ENCODE results near the gene L1TD1. TPM values are rescaled to one million over a fixed set of nuclear protein-coding genes. Genes with fewer than 3 reads are reported as not detected.
"Not testable (repeated sequence)": the region's sequence is repeated elsewhere in the genome, so short reads cannot be mapped to it uniquely, and the experiment has no call there.

The L1TD1 gene
- under 1 TPM in 1 of 4 donors, not detected in 3; 0.13 TPM for total RNA-seq

- no peak for TF ChIP-seq CTCF (IDR thresholded peaks at IDR 0.05)
- ATAC-seq (ENCODE audit: low FRiP score): peak; percentile 44
- DNase-seq (ENCODE audit: low spot score): no peak
Observed at GRCh38 chr1:62194651-62195544, at the start of gene L1TD1. Gene L1TD1 (plus strand): TSS chr1:62194849. CDS start chr1:62206629, 11,780 bp downstream.

- no peak for TF ChIP-seq CTCF (IDR thresholded peaks at IDR 0.05)
- DNase-seq (ENCODE audit: low spot score): no peak
- no peak for ATAC-seq (ENCODE audit: low FRiP score)
Observed at GRCh38 chr1:62159940-62160348, 34.7 kb upstream of the L1TD1 start.

- DNase-seq (ENCODE audit: low spot score) (no peak), ATAC-seq (ENCODE audit: low FRiP score) (no peak)
- TF ChIP-seq CTCF (IDR thresholded peaks at IDR 0.05): no peak
Observed at GRCh38 chr1:62161711-62162110, 32.9 kb upstream of the L1TD1 start.

GRCh38 chr1:62170380-62170779 is 24.3 kb upstream of the L1TD1 start:
- DNase-seq (ENCODE audit: low spot score); ATAC-seq (ENCODE audit: low FRiP score): not testable (repeated sequence)

- no peak for ATAC-seq (ENCODE audit: low FRiP score)
- peak in 1 of 3 donors; percentile 43 for TF ChIP-seq CTCF (IDR thresholded peaks at IDR 0.05)
- no peak for DNase-seq (ENCODE audit: low spot score)
Observed at GRCh38 chr1:62175568-62176179, 19.0 kb upstream of the L1TD1 start.

GRCh38 chr1:62176597-62177312 is 17.9 kb upstream of the L1TD1 start:
- DNase-seq (ENCODE audit: low spot score): no peak
- no peak for ATAC-seq (ENCODE audit: low FRiP score)
- TF ChIP-seq CTCF (IDR thresholded peaks at IDR 0.05): no peak

GRCh38 chr1:62177621-62178020 is 17.0 kb upstream of the L1TD1 start:
- no peak for ATAC-seq (ENCODE audit: low FRiP score)
- TF ChIP-seq CTCF (IDR thresholded peaks at IDR 0.05): no peak
- no peak for DNase-seq (ENCODE audit: low spot score)
